DLD1 (cell line): ENCODE data around the gene POLR2B.
"Not testable (repeated sequence)": the region's sequence is repeated elsewhere in the genome, so short reads cannot be mapped to it uniquely, and the experiment has no call there.

Experiments
- in situ Hi-C: cut with HindIII; loops from 2 replicates; pipeline ENCODE4 v1.10.0; 2017; ENCODE audit warnings: low sequenced_read_pairs

The POLR2B gene

DNA sequence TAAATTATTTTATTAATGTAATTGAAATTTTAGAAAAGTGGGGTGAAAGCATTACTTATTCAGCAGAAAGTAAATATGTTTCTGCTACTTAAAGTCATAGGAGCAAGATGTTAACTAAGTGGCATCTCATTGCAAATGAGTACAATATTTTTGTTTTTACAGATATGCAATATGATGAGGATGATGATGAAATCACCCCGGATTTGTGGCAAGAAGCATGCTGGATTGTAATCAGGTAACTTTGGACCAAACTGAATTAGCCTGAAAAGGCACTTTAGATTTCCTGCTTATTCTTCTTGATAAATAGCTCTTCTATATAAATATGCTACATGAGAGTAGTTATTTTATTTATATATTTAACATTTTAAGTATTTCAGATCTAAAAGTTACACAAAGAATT lies 7.5 kb downstream of the POLR2B start:
- in situ Hi-C loops, result no loop called here

DNA sequence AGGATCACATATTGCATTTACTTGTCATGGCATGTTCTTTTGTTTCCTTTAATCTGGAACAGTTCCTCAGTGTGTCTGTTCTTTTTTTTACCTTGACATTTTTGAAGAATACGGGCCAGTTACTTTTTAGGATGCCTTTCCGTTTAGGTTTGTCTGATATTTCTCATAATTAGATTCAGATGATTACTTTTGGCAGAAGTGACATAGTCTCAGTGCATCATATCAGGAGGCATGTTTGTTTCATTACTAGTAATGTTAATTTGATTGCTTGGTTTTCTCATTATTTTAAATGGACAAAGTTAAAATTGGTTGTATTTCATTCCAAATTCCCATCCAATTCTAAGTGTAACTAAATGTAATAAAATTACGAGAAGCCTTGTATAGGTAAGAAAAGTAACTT lies 8.3 kb downstream of the POLR2B start:
- in situ Hi-C loops, result no loop called here

DNA sequence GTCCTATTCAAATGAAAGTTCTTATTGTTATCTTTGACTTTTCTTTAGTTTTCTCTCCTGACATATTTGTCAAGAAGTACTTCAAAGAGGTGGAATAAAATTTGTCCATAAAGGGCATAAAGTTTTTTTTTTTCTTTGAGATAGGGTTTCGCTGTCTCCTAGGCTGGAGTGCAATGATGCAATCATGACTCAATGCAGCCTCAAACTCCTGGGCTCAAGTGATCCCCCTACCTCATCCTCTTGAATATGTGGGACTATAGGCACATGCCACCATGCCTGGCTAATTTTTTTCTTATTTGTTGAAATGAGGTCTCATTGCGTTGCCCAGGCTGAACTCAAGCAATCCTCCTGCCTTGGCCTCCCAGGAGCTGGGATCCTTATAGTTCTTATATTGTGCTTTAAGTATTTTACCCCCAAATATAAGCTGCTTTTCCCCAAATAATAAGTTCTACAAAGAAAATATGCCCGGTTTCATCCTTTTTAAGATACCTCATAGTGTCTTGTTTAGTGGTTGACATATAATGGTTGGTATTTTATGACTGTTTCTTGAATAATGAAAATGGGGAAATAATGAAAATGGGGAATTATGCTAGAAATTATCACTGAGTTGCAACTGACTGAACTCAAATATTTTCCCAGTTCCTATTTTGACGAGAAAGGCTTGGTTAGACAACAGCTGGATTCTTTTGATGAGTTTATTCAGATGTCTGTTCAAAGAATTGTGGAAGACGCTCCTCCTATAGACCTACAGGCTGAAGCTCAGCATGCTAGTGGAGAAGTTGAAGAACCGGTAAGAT lies 11.6 kb downstream of the POLR2B start:
- in situ Hi-C loops, result no loop called here

DNA sequence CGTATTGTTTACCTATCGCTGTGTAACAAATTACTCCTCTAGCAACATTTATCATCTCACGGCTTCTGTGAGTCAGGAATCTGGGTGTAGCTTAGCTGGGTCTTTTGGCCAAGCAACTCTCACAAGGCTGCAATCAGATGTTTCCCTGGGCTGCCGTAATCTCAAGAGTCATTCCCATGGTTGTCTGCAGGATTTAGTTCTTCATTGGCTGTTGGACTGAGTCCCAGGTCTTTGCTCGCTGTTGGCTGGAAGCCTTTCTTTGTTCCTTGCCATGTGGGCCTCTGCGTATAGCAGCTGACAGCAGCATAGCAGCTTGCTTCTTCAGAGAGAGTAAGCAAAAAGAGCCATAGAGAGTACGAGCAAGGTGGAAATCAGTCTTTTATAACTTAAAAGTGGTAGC lies 16.8 kb downstream of the POLR2B start:
- in situ Hi-C loops, result no loop called here

DNA sequence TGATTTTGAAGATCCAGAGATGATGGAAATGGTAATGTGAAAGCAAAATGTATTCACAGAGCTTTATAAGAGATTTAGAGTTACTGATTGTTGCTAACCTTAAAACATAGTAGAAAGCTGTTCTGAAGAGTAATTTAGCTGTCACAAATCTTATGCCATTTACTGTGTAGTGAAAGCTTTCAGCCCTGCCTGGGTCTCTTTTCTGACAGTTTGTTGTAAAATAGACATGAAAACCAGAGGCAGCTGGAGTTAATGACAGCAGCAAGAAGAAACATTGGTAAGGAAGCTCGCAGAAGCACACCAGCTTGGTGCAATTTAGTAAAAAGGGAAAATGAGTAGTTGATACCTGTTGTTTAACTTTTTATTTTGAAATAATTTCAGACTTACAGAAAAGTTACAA lies 21.1 kb downstream of the POLR2B start:
- in situ Hi-C loops, result no loop called here

DNA sequence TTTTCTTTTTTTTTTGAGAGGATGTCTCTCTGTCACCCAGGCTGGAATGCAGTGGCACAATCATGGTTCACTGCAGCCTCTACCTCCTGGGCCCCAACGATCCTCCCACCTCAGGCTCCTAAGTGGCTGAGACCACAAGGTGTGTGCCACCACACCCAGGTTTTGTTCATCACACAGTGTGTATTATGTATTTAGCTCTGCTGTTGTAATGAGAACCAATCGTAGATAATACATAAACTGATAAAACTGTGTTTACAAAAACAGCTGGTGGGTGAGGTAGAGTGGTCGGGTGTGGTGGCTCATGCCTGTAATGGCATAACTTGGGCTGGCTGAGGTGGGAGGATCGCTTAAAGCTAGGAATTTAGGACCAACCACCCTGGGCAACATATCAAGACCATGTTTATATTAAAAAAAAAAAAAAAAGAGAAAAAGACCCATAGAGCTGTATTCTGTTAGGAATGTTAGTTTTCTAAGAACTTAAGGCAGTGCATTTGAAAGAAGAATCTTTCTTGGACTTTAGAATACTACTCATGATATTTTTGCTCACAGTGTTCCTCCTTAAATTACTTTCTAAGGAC lies 34.9 kb downstream of the POLR2B start:
- in situ Hi-C loops, result no loop called here

DNA sequence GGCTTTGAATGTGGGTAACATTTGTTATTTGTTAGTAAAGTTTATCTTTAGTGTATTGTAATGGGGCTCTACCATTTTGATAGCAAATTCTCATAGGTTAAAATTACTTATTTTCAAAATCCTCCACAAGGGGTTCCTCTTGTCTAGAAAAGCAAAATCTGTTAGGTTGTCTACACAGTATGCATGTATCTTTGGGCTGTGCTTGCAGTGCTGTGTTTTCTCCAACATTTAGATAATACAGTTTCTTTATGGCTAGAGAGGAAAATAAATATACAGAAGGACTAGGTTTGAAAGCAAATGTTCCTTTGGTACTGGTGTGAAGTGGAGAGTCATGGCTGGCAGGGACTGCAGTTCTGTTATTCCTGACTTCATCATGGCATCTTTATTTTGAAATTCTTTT lies 40.3 kb downstream of the POLR2B start:
- in situ Hi-C loops, result no loop called here

DNA sequence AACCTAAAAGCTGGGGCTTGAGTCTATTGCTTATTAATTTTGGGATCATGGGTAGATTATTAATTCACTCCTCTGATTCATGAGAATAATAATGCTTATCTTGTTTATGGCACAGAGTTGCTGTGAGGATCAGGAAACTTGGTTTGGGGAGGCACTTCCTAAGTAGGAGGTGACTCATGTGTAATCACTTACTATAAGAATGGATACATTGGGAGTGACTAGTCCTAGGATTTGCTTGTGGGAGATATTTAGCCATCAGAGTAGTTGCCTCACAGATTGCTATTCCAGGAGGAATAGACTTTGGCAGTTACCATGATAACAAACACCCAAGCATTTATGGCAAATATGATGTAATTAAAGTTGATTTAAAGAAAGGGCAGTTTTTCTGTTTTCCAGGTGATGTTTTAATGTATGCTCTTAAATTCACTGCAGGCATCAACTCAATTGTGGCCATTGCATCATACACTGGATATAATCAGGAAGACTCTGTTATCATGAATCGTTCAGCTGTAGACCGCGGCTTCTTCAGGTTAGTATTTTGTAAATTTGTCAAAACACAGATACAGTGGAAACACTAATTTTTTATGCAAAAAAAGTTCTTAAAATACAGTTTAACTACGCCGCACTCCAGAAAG lies 41.9 kb downstream of the POLR2B start:
- in situ Hi-C loops, result no loop called here

DNA sequence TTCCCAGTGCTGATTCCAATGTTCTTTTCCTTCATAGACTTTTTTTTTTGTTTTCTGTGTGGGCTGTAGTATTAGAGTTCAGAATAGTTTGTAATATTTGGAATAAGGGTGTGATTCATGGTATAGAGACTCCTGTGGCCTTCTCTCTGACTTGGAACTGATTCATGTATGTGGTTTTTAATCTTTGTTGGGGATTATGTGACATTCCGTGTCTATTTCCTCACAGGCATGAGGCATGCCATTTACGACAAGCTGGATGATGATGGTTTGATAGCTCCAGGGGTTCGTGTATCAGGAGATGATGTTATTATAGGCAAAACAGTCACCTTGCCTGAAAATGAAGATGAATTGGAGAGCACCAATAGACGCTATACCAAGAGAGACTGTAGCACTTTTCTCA lies 44.4 kb downstream of the POLR2B start:
- in situ Hi-C loops, result no loop called here

DNA sequence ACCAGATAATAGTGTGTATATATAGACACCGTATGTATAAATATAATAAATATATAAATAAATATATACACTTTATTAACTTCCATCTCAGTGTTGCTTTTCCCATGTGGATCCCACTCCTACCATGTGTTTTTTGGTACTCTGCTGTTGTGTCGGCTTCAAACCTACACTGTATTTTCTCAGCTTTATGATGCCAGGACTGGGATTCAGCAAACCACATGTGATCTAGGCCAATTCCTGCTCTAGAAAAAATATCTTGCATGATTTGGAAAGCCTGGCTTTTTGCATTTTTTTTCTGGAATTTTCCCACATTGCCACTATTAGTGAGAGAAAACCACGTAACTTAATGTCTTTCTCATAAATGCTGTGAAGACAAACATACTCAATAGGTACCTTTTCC lies 55.8 kb downstream of the POLR2B start:
- in situ Hi-C loops, result no loop called here

DNA sequence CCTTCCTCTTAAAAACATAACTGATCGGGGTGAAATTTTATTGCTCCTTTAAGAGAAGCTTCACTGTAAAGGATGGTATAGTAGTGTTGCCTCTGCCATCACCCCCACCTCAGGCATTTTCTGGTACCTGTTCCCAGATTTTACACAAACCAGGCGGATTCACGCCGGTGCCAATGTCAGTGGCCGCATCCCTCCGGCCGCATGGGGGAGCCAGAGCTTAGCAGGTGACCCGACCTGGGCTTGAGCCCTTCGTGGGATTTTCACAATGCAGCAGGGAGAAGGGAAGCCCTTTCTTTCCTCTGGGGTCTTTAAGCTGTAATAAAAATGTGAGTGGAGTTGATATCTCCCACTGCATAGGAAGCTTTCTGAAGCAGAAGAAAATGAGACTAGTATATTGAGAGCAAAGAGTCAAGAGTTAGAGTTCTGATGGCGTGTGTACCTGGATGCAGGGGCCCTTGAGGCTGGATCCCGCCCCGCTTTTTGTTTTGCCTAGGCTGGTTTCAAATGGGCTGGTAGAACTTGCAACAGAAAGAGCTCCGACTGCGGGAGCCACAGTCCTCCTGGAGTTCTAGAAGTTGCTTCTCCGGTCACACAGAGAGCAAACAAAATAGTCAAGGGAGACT lies 59.4 kb downstream of the POLR2B start:
- in situ Hi-C loops, result no loop called here

DNA sequence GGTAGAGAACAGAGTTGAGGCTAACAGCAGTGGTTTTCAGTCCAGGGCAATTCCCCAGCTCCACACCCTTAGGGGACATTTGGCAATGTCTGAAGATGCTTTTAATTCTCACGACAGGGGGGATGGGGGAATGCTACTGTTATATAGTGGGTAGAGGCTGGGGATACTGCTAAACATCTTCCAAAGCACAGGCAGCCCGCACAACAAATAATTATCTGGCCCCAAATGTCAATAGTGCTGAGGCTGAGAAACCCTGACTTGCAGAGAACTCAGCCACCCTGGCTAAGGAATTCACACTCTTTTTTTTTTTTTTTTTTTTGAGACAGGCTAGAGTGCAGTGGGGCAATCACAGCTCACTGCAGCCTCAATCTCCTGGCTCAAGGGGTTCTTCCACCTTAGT lies 60.6 kb downstream of the POLR2B start:
- in situ Hi-C loops, result no loop called here

DNA sequence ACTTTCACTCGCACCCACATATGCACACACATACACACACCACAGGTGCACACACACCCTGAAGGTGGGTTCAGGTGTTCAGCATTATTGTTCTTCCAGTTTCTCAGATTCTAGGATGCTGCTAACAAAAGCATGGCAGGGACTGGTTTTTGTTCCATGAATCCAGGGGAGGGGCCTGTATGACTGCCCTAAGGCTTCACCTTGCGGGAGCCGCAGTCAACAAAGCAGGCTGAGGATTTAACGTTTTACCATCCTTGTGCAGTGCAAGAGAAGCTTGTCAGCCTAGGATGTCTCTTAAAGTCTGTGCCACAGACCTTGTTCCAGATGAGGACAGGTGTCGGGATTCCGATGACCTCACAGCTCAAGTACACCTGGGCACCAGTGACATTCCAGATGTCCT lies 61.8 kb downstream of the POLR2B start:
- in situ Hi-C loops, result no loop called here

DNA sequence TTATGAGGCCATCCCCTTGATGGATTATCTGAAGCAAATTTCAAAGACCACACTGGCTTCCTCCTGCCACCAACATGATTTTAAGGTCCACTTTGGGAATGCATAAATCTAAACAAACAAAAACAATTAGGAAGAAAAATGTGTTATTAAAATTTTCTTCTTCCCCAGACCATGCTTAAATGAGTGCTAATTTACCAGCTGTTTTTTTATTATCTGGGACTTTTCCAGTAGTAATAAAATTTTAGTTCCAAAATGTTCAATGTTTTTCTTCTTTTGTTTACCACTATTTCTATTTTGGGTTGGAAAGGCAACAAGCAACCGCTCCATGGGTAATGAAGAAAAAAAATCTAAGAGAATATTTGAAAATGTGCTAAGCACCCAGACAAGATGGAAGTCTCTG lies 62.3 kb downstream of the POLR2B start:
- in situ Hi-C loops, result no loop called here

DNA sequence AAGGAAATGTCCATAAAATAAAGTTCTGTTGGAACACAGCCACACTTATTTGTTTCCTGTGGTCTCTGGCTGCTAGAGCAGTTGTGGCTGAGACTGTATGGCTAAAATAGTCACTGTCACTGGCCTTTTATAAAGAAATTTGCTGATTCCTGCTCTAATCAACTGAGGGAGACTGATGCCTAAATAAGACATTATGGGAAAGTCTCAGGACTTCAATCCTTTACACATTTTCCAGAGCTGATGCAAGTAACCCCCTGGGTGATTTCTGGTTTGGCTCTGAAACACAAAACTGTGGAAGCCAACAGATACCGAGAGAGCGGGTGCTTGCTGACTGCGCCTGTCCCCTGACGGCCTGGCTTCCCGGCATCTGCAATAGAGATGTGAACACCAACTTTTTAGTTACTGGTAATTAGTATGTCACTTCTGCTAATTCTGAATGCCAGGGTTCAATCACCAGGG lies 64.0 kb downstream of the POLR2B start:
- in situ Hi-C loops, result no loop called here

DNA sequence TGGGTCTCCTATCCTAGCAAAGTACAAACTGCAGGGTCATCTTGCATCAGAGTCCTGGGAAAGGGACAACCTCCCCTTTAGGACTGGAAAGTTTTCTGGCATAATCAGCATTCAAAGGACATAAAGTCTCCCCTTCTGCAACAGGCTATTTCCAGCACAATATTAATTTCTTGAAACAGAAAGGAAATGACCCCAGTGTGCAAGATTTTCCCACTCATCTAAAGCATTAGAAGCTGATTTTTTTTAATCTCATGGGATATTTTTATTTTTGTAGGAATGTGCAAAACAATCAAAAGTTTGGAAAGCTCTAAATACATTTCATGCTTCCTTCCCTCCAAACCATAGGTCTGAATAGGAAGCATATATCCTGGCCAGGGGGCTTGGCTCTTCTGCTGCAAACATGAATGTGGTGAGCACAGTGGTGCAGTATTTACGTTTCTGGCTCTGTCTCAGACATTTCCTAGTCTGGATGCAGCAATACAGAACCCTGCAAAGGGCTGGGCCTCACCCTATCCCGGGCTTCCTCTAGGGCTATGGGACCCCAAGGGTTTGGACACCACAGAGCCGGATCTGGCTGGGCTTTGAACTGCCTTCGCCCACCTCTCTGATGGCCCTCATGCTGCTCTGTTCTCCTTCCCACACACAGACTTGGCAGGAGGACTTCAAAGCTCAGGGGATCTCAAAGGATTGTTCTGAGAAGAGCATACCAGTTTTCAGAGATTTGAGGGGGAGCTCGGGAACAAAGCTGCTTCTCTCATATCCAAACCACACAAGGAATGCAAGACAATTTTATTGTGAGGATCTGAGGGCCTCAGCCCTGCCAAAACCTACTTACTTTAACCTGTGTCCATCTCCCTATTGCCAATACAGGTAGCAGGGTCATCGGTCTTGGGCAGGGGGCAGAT lies 64.9 kb downstream of the POLR2B start:
- in situ Hi-C loops, result no loop called here

DNA sequence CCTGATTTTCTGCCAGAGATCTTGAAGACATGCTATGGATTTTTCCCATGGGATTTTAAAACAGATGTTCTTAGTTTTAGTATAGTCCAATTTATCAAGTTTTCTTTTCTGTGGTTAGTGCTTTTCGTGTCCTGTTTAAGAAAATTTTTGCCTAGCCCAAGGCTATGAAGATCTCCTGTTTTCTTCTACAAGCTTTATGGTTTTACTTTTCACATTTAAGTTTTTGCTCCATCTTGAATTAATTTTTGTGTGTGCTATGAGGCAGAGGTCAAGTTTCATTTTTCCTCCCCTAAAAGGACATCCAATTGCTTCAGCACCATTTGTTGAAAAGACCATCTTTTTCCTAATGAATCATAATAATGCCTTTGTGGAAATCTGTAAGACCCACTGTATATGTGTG lies 65.6 kb downstream of the POLR2B start:
- in situ Hi-C loops, result no loop called here

DNA sequence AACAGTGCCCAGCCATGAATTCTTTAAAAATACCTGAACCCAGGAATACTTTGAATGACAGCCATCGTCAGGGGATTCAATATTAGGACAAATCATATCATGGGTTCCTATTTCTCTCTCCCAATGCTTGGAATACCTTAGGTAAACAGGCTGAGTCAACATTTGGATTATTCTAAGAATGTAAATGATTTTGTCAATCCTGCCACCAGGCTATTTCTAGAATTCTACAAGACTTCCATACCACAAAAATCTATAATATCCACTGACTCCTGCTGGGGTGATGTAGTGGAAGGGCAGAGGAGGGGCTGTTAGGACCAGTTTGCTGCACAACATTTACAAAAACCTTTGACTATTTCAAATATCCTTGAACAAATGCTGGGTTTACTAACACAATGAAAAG lies 66.3 kb downstream of the POLR2B start:
- in situ Hi-C loops, result no loop called here

DNA sequence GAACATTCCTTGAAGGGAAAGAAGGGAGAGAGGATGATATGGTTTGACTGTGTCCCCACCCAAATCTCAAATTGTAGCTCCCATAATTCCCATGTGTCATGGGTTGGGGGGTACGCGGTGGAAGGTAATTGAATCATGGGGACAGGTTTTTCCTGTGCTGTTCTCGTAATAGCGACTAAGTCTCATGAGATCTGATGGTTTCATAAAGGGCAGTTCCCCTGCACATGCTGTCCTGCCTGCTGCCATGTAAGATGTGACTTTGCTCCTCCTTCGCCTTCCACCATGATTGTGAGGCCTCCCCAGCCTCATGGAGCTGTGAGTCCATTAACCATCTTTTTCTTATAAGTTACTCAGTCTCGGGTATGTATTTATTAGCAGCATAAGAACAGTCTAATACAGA lies 68.3 kb downstream of the POLR2B start:
- in situ Hi-C loops, result not testable (repeated sequence)

DNA sequence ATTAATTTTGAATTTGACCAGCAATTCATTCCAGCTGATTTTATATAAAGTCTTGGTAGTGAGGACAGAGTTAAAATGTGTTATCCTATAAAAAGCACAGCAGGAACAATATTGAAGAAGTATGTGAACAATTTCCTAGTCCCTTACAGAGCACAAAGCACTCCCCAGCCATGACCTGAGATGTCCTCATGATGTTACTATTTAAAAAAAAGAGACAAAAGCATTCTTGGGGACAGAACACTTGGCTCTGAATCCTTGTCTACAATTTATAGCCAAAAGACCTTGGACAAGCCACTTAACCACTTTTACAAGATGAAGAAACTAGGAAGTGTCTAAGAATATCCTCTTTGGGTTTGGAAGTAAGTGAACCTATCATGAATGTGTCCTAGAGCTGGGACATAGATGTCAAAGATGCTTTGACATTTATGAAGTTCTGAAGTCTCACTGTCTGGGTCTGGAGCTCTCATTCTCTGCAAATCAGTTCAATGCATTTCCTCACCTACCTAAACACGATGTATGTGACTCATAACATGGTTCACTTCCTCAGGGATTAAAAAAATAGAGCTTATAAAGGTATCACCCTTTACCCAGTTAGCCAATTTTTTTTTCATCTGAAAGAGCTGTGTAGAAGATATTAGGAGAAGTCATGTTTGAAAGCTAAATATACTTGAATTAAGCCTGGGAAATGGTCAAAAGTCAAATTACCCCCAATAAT lies 70.1 kb downstream of the POLR2B start:
- in situ Hi-C loops, result no loop called here
